KG1 (cell line): Measurements from ENCODE around the gene CATSPER1.

Experiments
- DNase-seq: peaks from one replicate; lab custom pipeline; 2025; lab: John Stamatoyannopoulos, UW

The CATSPER1 gene

GRCh38 chr11:66002648-66003225 lies 23.5 kb downstream of the CATSPER1 start:
- DNase-seq, result peak; percentile 84

- DNase-seq, result peak; percentile 100
These were observed 24.2 kb downstream of the CATSPER1 start, which contains the start of the genes BANF1 and EIF1AD for GRCh38 chr11:66001942-66002647. Gene BANF1 (plus strand): TSS chr11:66002503. CDS start chr11:66003251, 748 bp downstream. Gene EIF1AD (minus strand): TSS chr11:66002157. CDS start chr11:66000389, 1,768 bp downstream.

- no peak for DNase-seq
These were observed 29.0 kb downstream of the CATSPER1 start for GRCh38 chr11:65997286-65997685.

GRCh38 chr11:65992056-65992455 lies 34.2 kb downstream of the CATSPER1 start:
- no peak for DNase-seq

GRCh38 chr11:65988791-65989592 lies 37.3 kb downstream of the CATSPER1 start:
- DNase-seq, result peak; percentile 94

GRCh38 chr11:65987336-65987735 lies 38.9 kb downstream of the CATSPER1 start:
- DNase-seq, result no peak

GRCh38 chr11:65983589-65983987 lies 42.7 kb downstream of the CATSPER1 start:
- no peak for DNase-seq

GRCh38 chr11:65982824-65983588 lies 43.3 kb downstream of the CATSPER1 start:
- DNase-seq, result no peak

GRCh38 chr11:65981972-65982823 lies 44.1 kb downstream of the CATSPER1 start:
- no peak for DNase-seq

- DNase-seq, result no peak
These were observed 45.1 kb downstream of the CATSPER1 start for GRCh38 chr11:65981101-65981740.

- no peak for DNase-seq
These were observed 47.0 kb downstream of the CATSPER1 start for GRCh38 chr11:65979261-65979759.

- DNase-seq, result no peak
These were observed 47.7 kb downstream of the CATSPER1 start for GRCh38 chr11:65978391-65979238.

- no peak for DNase-seq
These were observed 48.5 kb downstream of the CATSPER1 start for GRCh38 chr11:65977621-65978390.

GRCh38 chr11:65976216-65977176 lies 49.8 kb downstream of the CATSPER1 start:
- no peak for DNase-seq

GRCh38 chr11:65975771-65976170 lies 50.5 kb downstream of the CATSPER1 start:
- DNase-seq, result no peak

- DNase-seq, result no peak
These were observed 52.7 kb downstream of the CATSPER1 start for GRCh38 chr11:65973439-65974110.

GRCh38 chr11:65972116-65972515 lies 54.2 kb downstream of the CATSPER1 start:
- DNase-seq, result no peak
